ENCODE measurements around the gene MRPL20.

DNA sequence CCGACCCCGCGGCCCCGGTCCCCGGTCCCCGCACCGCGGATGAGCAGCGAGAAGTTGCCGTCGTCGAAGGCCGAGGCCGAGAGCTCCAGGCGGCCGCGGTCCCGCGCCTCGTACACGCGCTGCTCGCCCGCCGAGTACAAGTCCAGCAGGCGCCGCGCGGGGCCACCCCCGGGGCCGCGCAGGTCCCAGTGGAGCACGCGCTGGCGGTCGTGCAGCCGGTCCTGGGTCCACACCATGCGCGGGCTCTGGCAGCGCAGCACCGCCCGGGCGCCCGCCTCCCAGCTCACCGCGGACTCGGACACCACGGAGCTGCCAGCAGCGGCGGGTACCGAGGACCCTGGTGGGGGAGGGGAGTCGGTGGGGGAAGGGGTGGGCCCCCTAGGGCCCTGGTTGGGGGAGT is 51.7 kb downstream of the MRPL20 start:
- no peak for TF ChIP-seq POLR2A (IDR thresholded peaks at IDR 0.05)
- TF ChIP-seq, protein P1, sequence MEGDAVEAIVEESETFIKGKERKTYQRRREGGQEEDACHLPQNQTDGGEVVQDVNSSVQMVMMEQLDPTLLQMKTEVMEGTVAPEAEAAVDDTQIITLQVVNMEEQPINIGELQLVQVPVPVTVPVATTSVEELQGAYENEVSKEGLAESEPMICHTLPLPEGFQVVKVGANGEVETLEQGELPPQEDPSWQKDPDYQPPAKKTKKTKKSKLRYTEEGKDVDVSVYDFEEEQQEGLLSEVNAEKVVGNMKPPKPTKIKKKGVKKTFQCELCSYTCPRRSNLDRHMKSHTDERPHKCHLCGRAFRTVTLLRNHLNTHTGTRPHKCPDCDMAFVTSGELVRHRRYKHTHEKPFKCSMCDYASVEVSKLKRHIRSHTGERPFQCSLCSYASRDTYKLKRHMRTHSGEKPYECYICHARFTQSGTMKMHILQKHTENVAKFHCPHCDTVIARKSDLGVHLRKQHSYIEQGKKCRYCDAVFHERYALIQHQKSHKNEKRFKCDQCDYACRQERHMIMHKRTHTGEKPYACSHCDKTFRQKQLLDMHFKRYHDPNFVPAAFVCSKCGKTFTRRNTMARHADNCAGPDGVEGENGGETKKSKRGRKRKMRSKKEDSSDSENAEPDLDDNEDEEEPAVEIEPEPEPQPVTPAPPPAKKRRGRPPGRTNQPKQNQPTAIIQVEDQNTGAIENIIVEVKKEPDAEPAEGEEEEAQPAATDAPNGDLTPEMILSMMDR (IDR thresholded peaks at IDR 0.05), result no peak
